Measurements from ENCODE around the gene BIRC3.

The BIRC3 gene

GRCh38 chr11:102378818-102379217 is 61.5 kb downstream of the BIRC3 start:
- DNase-seq: no peak

- DNase-seq: no peak
These were observed 65.1 kb downstream of the BIRC3 start for GRCh38 chr11:102382384-102382783.

GRCh38 chr11:102383839-102384238 is 66.6 kb downstream of the BIRC3 start:
- no peak for DNase-seq

GRCh38 chr11:102384419-102385079 is 67.3 kb downstream of the BIRC3 start:
- DNase-seq: no peak

- no peak for DNase-seq
These were observed 68.1 kb downstream of the BIRC3 start for GRCh38 chr11:102385085-102386007.

GRCh38 chr11:102386136-102386734 is 69.0 kb downstream of the BIRC3 start:
- DNase-seq: no peak

- DNase-seq: no peak
These were observed 69.9 kb downstream of the BIRC3 start for GRCh38 chr11:102387043-102387781.
